HK-2 (cell line): Measurements from ENCODE around the gene ACOT9.
A peak's percentile ranks its signal among the peaks of the same experiment; 100 is the strongest.
"Not testable (repeated sequence)": the region's sequence is repeated elsewhere in the genome, so short reads cannot be mapped to it uniquely, and the experiment has no call there.

Experiments
- DNase-seq: peaks from one replicate; pipeline ENCODE4 v3.0.0-alpha.2; 2018; ENCODE audit not compliant: unreplicated experiment

Gene ACOT9, protein sequence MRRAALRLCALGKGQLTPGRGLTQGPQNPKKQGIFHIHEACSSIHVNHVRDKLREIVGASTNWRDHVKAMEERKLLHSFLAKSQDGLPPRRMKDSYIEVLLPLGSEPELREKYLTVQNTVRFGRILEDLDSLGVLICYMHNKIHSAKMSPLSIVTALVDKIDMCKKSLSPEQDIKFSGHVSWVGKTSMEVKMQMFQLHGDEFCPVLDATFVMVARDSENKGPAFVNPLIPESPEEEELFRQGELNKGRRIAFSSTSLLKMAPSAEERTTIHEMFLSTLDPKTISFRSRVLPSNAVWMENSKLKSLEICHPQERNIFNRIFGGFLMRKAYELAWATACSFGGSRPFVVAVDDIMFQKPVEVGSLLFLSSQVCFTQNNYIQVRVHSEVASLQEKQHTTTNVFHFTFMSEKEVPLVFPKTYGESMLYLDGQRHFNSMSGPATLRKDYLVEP

DNA sequence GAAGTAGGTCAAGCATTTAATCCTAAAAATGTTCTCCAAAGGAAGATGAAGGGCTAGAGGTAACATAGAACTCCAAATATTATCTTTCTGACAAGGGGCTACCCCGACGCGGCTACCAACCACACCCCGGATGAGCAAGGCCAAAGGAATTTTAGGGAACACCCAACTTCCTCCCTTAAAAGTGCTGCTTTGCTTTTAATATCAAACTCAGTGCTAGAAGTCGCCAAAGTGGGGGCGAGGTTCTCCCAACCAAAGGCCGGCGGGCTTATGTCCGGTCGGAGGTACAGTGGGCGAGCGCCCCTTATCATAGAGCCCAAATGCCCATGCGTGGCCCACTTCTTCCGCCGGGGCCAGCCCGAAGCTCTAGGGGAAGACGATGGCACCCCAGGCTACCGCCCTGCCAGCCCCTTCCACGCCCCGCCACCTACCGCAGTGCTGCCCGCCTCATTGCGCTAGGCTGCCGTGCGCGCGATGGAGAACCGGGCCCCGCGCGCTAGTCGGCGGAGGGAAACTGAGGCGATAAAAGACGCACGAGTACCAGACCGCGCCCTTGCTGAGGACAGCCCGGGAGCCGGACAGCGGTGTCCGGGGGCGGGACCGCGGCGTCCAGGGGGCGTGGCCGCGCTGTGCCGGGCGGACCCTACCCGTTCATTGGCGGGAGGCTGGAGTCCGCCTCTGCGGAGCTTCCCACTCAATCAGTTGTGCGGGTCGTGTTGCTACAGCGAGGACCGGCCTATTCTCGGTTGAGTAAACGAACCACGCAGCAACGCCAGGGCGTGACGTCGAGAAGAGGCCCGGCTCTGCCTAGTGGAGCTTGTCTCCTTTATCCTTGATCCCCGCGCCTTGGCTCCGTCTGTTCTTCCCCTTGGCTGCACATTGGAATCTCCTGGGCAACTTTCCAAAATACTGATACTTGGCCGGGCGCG is at the start of gene ACOT9:
Gene ACOT9, minus strand, starts transcription at position 580 of the 926 bp plus-strand sequence. Its CDS starts 132 bp downstream, at position 448.
- DNase-seq = peak; percentile 95

DNA sequence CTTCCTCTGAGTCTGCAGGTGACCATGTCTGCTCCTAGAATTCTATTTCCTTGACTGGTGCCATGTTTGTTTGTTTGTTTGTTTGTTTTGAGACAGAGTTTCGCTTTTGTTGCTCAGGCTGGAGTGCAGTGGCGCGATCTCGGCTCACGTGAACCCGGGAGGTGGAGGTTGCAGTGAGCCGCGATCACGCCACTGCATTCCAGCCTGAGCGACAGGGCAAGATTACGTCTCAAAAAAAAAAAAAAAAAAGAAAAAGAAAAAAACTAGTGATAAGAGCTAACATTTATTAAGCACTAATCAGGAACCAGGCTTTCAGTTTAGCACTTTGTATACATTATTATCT is 47.0 kb upstream of the ACOT9 start:
- DNase-seq = no peak

DNA sequence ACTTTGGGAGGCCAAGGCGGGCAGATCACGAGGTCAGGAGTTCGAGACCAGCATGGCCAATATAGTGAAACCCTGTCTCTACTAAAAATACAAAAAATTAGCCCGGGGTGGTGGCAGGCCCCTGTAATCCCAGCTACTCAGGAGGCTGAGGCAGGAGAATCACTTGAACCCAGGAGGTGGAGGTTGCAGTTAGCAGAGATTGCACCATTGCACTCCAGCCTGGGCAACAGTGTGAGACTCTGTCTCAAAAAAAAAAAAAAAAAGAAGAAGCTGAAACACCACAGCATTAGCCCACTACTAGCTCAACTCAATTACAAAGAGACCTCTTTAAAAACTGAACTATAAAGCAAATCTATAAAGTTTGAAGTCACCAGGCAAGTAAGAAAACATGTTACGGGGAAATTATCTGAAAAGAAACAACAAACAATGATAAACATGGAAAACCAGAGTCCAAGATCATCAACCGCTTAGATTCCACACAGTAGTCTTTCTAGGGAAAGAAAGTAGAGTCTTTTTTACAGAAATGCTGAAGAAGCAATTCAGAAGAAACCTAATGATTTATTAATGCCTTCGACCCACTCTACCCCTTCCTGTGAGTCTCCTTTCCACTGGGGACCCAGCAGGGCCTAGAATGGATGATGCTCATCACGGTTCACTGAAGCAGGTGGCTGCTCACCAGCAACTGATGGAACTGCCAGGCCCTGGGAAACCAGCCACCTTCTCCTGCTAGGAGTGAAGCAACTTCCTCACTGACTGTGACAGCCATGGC is 46.5 kb upstream of the ACOT9 start:
- DNase-seq = no peak

- DNase-seq = no peak
Observed at GRCh38 chrX:23788946-23789345, 45.9 kb upstream of the ACOT9 start.

DNA sequence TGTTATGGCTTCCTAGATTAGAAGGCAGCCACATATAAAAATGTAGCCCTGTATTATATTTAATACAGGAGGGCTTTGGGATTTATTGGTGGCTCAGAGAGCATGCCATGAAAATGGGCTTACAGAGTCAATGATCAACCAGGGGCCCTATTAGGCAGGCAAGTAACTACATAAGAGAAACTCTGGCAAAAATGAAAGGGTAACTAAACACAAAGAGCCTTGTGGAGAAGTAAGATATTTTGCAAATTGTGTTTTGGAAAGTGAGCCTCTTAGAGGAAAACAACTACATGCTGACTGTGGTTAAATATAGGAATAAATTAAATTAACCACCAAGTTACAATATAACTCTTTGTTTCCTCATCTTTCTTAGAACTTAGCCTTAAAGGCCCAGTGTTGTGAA is 45.4 kb upstream of the ACOT9 start:
- no peak for DNase-seq

- no peak for DNase-seq
Observed at GRCh38 chrX:23787745-23788118, 44.7 kb upstream of the ACOT9 start.

- DNase-seq = no peak
Observed at GRCh38 chrX:23786268-23786815, 43.3 kb upstream of the ACOT9 start.

GRCh38 chrX:23785580-23785979 is 42.5 kb upstream of the ACOT9 start:
- DNase-seq = no peak

DNA sequence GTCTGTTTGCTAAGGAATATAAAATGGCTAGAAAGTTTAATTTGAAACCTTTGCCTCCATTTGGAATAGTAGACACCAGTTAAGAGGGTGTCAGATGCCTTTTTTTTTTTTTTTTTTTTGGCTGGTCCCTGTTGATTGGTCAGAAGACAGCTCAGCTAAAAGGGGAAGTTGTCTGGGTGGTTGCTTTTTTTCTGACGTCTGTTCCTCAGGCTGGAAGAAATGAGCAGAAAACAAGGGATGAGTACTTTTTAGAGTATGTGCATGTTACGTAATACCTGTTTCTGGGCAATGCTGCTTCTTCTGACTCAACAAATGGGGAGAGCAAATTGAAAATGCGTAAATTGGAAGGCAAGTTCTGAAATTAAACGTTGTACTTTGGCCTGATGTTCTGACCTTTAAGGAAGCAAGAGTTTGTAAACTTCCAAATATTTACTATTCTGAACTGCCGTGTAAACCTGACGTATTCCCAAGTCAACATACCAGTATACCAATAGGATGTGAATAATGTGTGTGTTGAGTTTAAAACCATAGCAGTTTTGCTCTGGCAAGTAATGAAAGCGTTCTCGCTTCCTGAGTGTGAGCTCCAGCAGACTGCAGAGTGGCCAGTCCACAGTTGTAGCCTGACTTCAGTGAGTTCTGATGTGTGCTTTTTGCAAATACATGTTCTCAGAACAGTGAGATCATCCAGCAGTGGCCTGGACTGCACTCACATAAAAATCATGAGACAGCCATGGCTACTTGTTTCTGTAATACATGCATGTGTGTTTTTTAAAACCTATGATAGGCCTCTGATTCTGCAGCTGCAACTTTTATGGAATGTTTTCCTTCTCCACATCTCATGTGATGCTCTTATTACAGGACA is 41.6 kb upstream of the ACOT9 start:
- no peak for DNase-seq

GRCh38 chrX:23783589-23784469 is 40.8 kb upstream of the ACOT9 start:
- DNase-seq = no peak

GRCh38 chrX:23782863-23783588 is 40.0 kb upstream of the ACOT9 start, which contains the start of gene SAT1:
Gene SAT1, plus strand, starts transcription at chrX:23783173. Its CDS starts 179 bp downstream, at chrX:23783352.
- peak; percentile 96 for DNase-seq

- DNase-seq = no peak
Observed at GRCh38 chrX:23782455-23782854, 39.4 kb upstream of the ACOT9 start.

- DNase-seq = no peak
Observed at GRCh38 chrX:23779025-23779424, 35.9 kb upstream of the ACOT9 start.

DNA sequence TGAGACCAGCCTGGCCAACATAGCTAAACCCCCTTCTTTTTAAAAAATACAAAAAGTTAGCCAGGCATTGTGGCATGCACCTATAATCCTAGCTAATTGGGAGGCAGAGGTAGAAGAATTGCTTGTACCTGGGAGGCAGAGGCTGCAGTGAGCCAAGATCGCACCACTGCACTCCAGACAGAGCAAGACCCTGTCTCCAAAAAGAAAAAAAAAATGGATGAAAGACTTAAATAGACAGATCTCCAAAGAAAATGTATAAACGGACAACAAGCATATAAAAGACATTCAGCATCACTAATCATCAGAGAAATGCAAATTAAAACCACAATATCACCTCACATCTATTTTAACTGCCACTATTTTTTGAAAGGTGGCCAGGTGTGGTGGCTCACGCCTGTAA is 33.3 kb upstream of the ACOT9 start:
- DNase-seq = no peak

- no peak for DNase-seq
Observed at GRCh38 chrX:23773601-23774175, 30.6 kb upstream of the ACOT9 start.

- not testable (repeated sequence) for DNase-seq
Observed at GRCh38 chrX:23771086-23771485, 28.0 kb upstream of the ACOT9 start.

- no peak for DNase-seq
Observed at GRCh38 chrX:23770142-23770541, 27.1 kb upstream of the ACOT9 start.
